Measurements from ENCODE around the gene ZNF286A.
"Not testable (repeated sequence)": the region's sequence is repeated elsewhere in the genome, so short reads cannot be mapped to it uniquely, and the experiment has no call there.

ZNF286A gene

GRCh38 chr17:15733174-15733789, 33.7 kb downstream of the ZNF286A start:
- H4K5ac ChIP-seq (ENCODE audit: low read length); H3K4ac ChIP-seq (ENCODE audit: low read depth, low read length); H4K8ac ChIP-seq (ENCODE audit: low read depth, low read length); H3K79me1 ChIP-seq (ENCODE audit: low read length); H3K4me2 ChIP-seq (ENCODE audit: low read length); H3K27me3 ChIP-seq (ENCODE audit: insufficient read depth, low read length, poor library complexity); H3K18ac ChIP-seq (ENCODE audit: low read length); H2BK120ac ChIP-seq (ENCODE audit: low read depth, low read length); H2AK5ac ChIP-seq (ENCODE audit: low read length); H2BK15ac ChIP-seq (replicated peaks; ENCODE audit: low read depth); H3K4me1 ChIP-seq (ENCODE audit: control insufficient read depth, low read depth, low read length); H3K79me2 ChIP-seq (ENCODE audit: control insufficient read depth, insufficient read depth, low read length); H3K36me3 ChIP-seq (ENCODE audit: control insufficient read depth, insufficient read depth, low read length); H2BK5ac ChIP-seq (ENCODE audit: low read length); H3K23ac ChIP-seq (ENCODE audit: low read length); H3K9ac ChIP-seq (ENCODE audit: low read length); H3K27ac ChIP-seq (ENCODE audit: low read depth, low read length); H3K4me3 ChIP-seq (ENCODE audit: low read length); H3K56ac ChIP-seq (ENCODE audit: low read length): not testable (repeated sequence)
- WGBS (ENCODE audit: extremely low coverage, insufficient coverage, low lambda C conversion rate), result no CpG with 5 or more reads among the region's 10 CpGs
- DNase-seq, result peak; percentile 74

GRCh38 chr17:15736578-15736977, 37.0 kb downstream of the ZNF286A start:
- DNase-seq, result not testable (repeated sequence)

GRCh38 chr17:15738066-15738465, 38.5 kb downstream of the ZNF286A start:
- Histone ChIP-seq H3K18ac (ENCODE audit: low read length) (no peak overlapping the region), H3K79me2 (ENCODE audit: control insufficient read depth, insufficient read depth, low read length) (no peaks in the 10 kb centered on the region), H3K4me3 (ENCODE audit: low read length) (no peak overlapping the region), H3K4me1 (ENCODE audit: control insufficient read depth, low read depth, low read length) (no peaks in the 10 kb centered on the region), H3K23ac (ENCODE audit: low read length) (no peak overlapping the region), H3K9ac (ENCODE audit: low read length) (no peak overlapping the region), H2BK5ac (ENCODE audit: low read length) (no peak overlapping the region), H3K4me2 (ENCODE audit: low read length) (no peak overlapping the region), H4K8ac (ENCODE audit: low read depth, low read length) (no peak overlapping the region), H3K27me3 (ENCODE audit: insufficient read depth, low read length, poor library complexity) (no peaks in the 10 kb centered on the region), H3K4ac (ENCODE audit: low read depth, low read length) (no peak overlapping the region), H3K27ac (ENCODE audit: low read depth, low read length) (no peak overlapping the region), H2AK5ac (ENCODE audit: low read length) (no peak overlapping the region), H3K36me3 (ENCODE audit: control insufficient read depth, insufficient read depth, low read length) (no peaks in the 10 kb centered on the region), H3K56ac (ENCODE audit: low read length) (no peak overlapping the region), H2BK15ac (replicated peaks; ENCODE audit: low read depth) (no peak overlapping the region), H3K79me1 (ENCODE audit: low read length) (no peaks in the 10 kb centered on the region), H4K5ac (ENCODE audit: low read length) (no peak overlapping the region), H2BK120ac (ENCODE audit: low read depth, low read length) (no peak overlapping the region)
- WGBS (ENCODE audit: extremely low coverage, insufficient coverage, low lambda C conversion rate), result no CpG with 5 or more reads among the region's 10 CpGs
- no peak for DNase-seq

More at GRCh38 chr17:15736578-15736977, 37.0 kb downstream of the ZNF286A start:
- not testable (repeated sequence) for H2AK5ac ChIP-seq (ENCODE audit: low read length); H3K56ac ChIP-seq (ENCODE audit: low read length); H3K23ac ChIP-seq (ENCODE audit: low read length); H3K4me3 ChIP-seq (ENCODE audit: low read length); H3K79me1 ChIP-seq (ENCODE audit: low read length); H4K5ac ChIP-seq (ENCODE audit: low read length); H2BK120ac ChIP-seq (ENCODE audit: low read depth, low read length); H2BK5ac ChIP-seq (ENCODE audit: low read length); H3K18ac ChIP-seq (ENCODE audit: low read length); H3K4me2 ChIP-seq (ENCODE audit: low read length); H4K8ac ChIP-seq (ENCODE audit: low read depth, low read length); H3K27ac ChIP-seq (ENCODE audit: low read depth, low read length); H3K4me1 ChIP-seq (ENCODE audit: control insufficient read depth, low read depth, low read length); H3K4ac ChIP-seq (ENCODE audit: low read depth, low read length); H3K27me3 ChIP-seq (ENCODE audit: insufficient read depth, low read length, poor library complexity); H3K9ac ChIP-seq (ENCODE audit: low read length); H2BK15ac ChIP-seq (replicated peaks; ENCODE audit: low read depth); H3K79me2 ChIP-seq (ENCODE audit: control insufficient read depth, insufficient read depth, low read length); H3K36me3 ChIP-seq (ENCODE audit: control insufficient read depth, insufficient read depth, low read length)
- no CpG with 5 or more reads among the region's 5 CpGs for WGBS (ENCODE audit: extremely low coverage, insufficient coverage, low lambda C conversion rate)

GRCh38 chr17:15739259-15739658, 39.7 kb downstream of the ZNF286A start:
- H3K18ac ChIP-seq (ENCODE audit: low read length); H3K27ac ChIP-seq (ENCODE audit: low read depth, low read length): not testable (repeated sequence)
- no CpG with 5 or more reads among the region's 11 CpGs for WGBS (ENCODE audit: extremely low coverage, insufficient coverage, low lambda C conversion rate)

GRCh38 chr17:15740041-15740440, 40.5 kb downstream of the ZNF286A start:
- not testable (repeated sequence) for H2BK15ac ChIP-seq (replicated peaks; ENCODE audit: low read depth); H2AK5ac ChIP-seq (ENCODE audit: low read length); H3K79me1 ChIP-seq (ENCODE audit: low read length); H3K9ac ChIP-seq (ENCODE audit: low read length); H3K27me3 ChIP-seq (ENCODE audit: insufficient read depth, low read length, poor library complexity); H2BK5ac ChIP-seq (ENCODE audit: low read length); H4K5ac ChIP-seq (ENCODE audit: low read length); H3K56ac ChIP-seq (ENCODE audit: low read length); H3K18ac ChIP-seq (ENCODE audit: low read length); H2BK120ac ChIP-seq (ENCODE audit: low read depth, low read length); H3K79me2 ChIP-seq (ENCODE audit: control insufficient read depth, insufficient read depth, low read length); H3K36me3 ChIP-seq (ENCODE audit: control insufficient read depth, insufficient read depth, low read length); H3K23ac ChIP-seq (ENCODE audit: low read length); H4K8ac ChIP-seq (ENCODE audit: low read depth, low read length); H3K4ac ChIP-seq (ENCODE audit: low read depth, low read length); H3K4me1 ChIP-seq (ENCODE audit: control insufficient read depth, low read depth, low read length); H3K27ac ChIP-seq (ENCODE audit: low read depth, low read length); H3K4me2 ChIP-seq (ENCODE audit: low read length); H3K4me3 ChIP-seq (ENCODE audit: low read length)
- WGBS (ENCODE audit: extremely low coverage, insufficient coverage, low lambda C conversion rate), result no CpG with 5 or more reads among the region's 8 CpGs
- DNase-seq, result peak; percentile 16

More at GRCh38 chr17:15739259-15739658, 39.7 kb downstream of the ZNF286A start:
- H2BK5ac ChIP-seq (ENCODE audit: low read length); H3K4me1 ChIP-seq (ENCODE audit: control insufficient read depth, low read depth, low read length); H2BK120ac ChIP-seq (ENCODE audit: low read depth, low read length); H3K9ac ChIP-seq (ENCODE audit: low read length); H4K5ac ChIP-seq (ENCODE audit: low read length); H3K27me3 ChIP-seq (ENCODE audit: insufficient read depth, low read length, poor library complexity); H3K4ac ChIP-seq (ENCODE audit: low read depth, low read length); DNase-seq; H3K79me1 ChIP-seq (ENCODE audit: low read length); H4K8ac ChIP-seq (ENCODE audit: low read depth, low read length); H3K56ac ChIP-seq (ENCODE audit: low read length); H3K79me2 ChIP-seq (ENCODE audit: control insufficient read depth, insufficient read depth, low read length); H2BK15ac ChIP-seq (replicated peaks; ENCODE audit: low read depth); H3K36me3 ChIP-seq (ENCODE audit: control insufficient read depth, insufficient read depth, low read length); H3K4me2 ChIP-seq (ENCODE audit: low read length); H3K23ac ChIP-seq (ENCODE audit: low read length); H2AK5ac ChIP-seq (ENCODE audit: low read length); H3K4me3 ChIP-seq (ENCODE audit: low read length): not testable (repeated sequence)

GRCh38 chr17:15740570-15741120, 41.1 kb downstream of the ZNF286A start:
- H3K36me3 ChIP-seq (ENCODE audit: control insufficient read depth, insufficient read depth, low read length), result no peaks in the 10 kb centered on the region
- H2BK120ac ChIP-seq (ENCODE audit: low read depth, low read length), result no peak overlapping the region
- H3K4me3 ChIP-seq (ENCODE audit: low read length), result no peak overlapping the region
- H3K4ac ChIP-seq (ENCODE audit: low read depth, low read length), result no peak overlapping the region
- peaks cover 2% of the 10 kb centered on the region for H3K4me1 ChIP-seq (ENCODE audit: control insufficient read depth, low read depth, low read length)
- H3K56ac ChIP-seq (ENCODE audit: low read length), result no peak overlapping the region
- H3K27ac ChIP-seq (ENCODE audit: low read depth, low read length), result no peak overlapping the region
- H2AK5ac ChIP-seq (ENCODE audit: low read length), result no peak overlapping the region
- no peak overlapping the region for H4K8ac ChIP-seq (ENCODE audit: low read depth, low read length)
- H3K79me1 ChIP-seq (ENCODE audit: low read length), result no peaks in the 10 kb centered on the region
- H2BK5ac ChIP-seq (ENCODE audit: low read length), result no peak overlapping the region
- no peak for DNase-seq
- H4K5ac ChIP-seq (ENCODE audit: low read length), result no peak overlapping the region
- no peak overlapping the region for H3K9ac ChIP-seq (ENCODE audit: low read length)
- no peak overlapping the region for H2BK15ac ChIP-seq (replicated peaks; ENCODE audit: low read depth)
- no peak overlapping the region for H3K23ac ChIP-seq (ENCODE audit: low read length)
- H3K18ac ChIP-seq (ENCODE audit: low read length), result no peak overlapping the region
- no peaks in the 10 kb centered on the region for H3K27me3 ChIP-seq (ENCODE audit: insufficient read depth, low read length, poor library complexity)
- no peaks in the 10 kb centered on the region for H3K79me2 ChIP-seq (ENCODE audit: control insufficient read depth, insufficient read depth, low read length)
- WGBS (ENCODE audit: extremely low coverage, insufficient coverage, low lambda C conversion rate), result no CpG with 5 or more reads among the region's 7 CpGs
- no peak overlapping the region for H3K4me2 ChIP-seq (ENCODE audit: low read length)
